Urothelium cell line (cell line): ENCODE results near the gene RPP30.
"Not testable (repeated sequence)": the region's sequence is repeated elsewhere in the genome, so short reads cannot be mapped to it uniquely, and the experiment has no call there.

Experiments
- DNase-seq: peaks from one replicate; pipeline ENCODE4 v3.0.0; 2011; ENCODE audit warnings: low spot score, mixed read lengths
- FAIRE-seq: peaks from 2 replicates; lab custom pipeline; 2011; peaks lifted over from hg19 to GRCh38; lab: Jason Lieb, UNC

RPP30 gene

DNA sequence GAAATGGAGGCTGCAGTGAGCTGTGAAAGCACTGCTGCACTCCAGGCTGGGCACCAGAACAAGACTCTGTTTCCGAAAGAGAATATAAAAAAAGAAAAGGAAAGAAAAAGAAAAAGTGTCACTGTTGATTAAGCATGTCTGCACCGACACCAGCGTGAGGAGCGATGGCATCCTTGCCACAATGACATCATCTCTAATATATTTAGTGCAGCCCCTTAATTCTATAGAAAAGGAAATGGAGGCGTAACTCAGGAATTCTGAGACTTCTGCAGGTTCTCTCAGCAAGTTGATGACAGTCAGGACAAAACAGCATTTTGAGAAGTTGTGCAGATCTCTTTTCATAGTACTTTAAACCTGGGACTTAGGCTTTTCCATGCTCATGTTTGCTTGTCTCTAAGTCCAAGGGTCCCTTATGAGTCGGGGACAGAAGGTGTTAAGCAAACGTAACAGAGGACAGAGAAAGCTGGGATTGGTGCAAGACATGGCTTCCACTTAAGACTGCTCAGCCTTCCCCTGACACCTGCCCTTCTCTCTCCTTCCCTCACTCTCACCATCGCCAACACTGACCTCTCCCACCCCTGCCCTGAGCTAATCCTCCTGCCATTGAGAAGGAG is 66.0 kb downstream of the RPP30 start:
- no peak for DNase-seq
- FAIRE-seq = no peak

GRCh38 chr10:90939116-90939515 is 67.3 kb downstream of the RPP30 start:
- DNase-seq (no peak), FAIRE-seq (no peak)

GRCh38 chr10:90939648-90940047 is 67.9 kb downstream of the RPP30 start:
- FAIRE-seq = no peak
- no peak for DNase-seq

- DNase-seq, FAIRE-seq: not testable (repeated sequence)
These were observed 71.2 kb downstream of the RPP30 start for GRCh38 chr10:90942980-90943379.

- DNase-seq (no peak), FAIRE-seq (no peak)
These were observed 73.0 kb downstream of the RPP30 start for GRCh38 chr10:90944749-90945148.

DNA sequence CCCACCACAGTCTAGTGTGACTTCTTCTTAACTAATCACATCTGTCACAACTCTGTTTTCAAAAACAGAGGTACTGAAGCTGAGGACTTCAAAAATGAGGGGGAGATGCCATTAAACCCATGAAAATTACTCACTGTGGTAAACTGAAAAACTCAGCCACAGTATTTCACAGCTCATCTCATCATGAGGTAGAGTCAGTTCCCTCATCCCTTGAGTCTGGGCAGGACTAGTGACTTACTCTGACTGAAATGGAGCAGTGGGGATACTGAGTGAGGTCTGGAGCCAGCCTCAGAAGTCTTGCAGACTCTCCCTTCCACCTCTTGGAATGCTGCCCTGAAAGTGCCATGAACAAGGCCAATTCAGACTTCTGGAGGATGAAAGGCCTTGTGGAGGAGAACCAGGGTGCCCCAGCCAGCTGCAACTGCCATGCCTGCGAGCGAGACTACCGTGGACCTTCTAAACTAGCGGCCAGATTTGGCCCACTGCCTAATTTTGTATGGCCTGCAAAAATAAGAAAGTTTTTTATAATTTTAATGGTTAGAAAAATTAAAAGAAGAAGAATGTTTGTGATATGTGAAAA is 73.8 kb downstream of the RPP30 start:
- DNase-seq = no peak
- FAIRE-seq = no peak

GRCh38 chr10:90947030-90947960 is 75.5 kb downstream of the RPP30 start:
- no peak for DNase-seq
- no peak for FAIRE-seq
